RWPE2 (cell line): Measurements from ENCODE around the gene ESR2.

Experiments used
- ATAC-seq: fragments of 200-7000 bp; cut with Tn5 transposase; 3 replicates; pipeline ENCODE4 v1.9.1; 2021; ENCODE audit warnings: low read depth
- DNase-seq: peaks from one replicate; pipeline ENCODE4 v3.0.0-alpha.2; 2020; ENCODE audit warnings: low spot score
- H3K27ac ChIP-seq: fragments of 450-650 bp; 2 replicates; pipeline ENCODE4 v1.5.1; 2017; ENCODE audit warnings: mild to moderate bottlenecking; ENCODE audit not compliant: poor library complexity, severe bottlenecking
- H3K27me3 ChIP-seq: fragments of 250-450 bp; sonication (Bioruptor Pico); 2 replicates; pipeline ENCODE4 v1.5.1; 2021; ENCODE audit warnings: mild to moderate bottlenecking, moderate library complexity; ENCODE audit not compliant: insufficient read depth, poor library complexity, severe bottlenecking
- H3K36me3 ChIP-seq: fragments of 250-450 bp; sonication (Bioruptor Pico); 2 replicates; pipeline ENCODE4 v1.5.1; 2020; ENCODE audit warnings: low read depth, mild to moderate bottlenecking, moderate library complexity
- H3K4me1 ChIP-seq: fragments of 250-450 bp; sonication (Bioruptor Pico); 2 replicates; pipeline ENCODE4 v1.5.1; 2021; ENCODE audit warnings: mild to moderate bottlenecking, moderate library complexity; ENCODE audit not compliant: insufficient read depth, poor library complexity, severe bottlenecking
- H3K4me3 ChIP-seq: fragments of 250-450 bp; sonication (Bioruptor Pico); 2 replicates; pipeline ENCODE4 v1.5.1; 2021; ENCODE audit warnings: mild to moderate bottlenecking, moderate library complexity; ENCODE audit not compliant: severe bottlenecking
- H3K9me3 ChIP-seq: fragments of 250-450 bp; sonication (Bioruptor Pico); 2 replicates; pipeline ENCODE4 v1.5.1; 2021; ENCODE audit warnings: mild to moderate bottlenecking, moderate library complexity; ENCODE audit not compliant: severe bottlenecking
- CTCF ChIP-seq: fragments of 450-650 bp; IDR thresholded peaks from one replicate; pipeline ENCODE4 v1.5.1; 2017; ENCODE audit warnings: mild to moderate bottlenecking, moderate library complexity; ENCODE audit not compliant: poor library complexity, severe bottlenecking

Gene ESR2

DNA sequence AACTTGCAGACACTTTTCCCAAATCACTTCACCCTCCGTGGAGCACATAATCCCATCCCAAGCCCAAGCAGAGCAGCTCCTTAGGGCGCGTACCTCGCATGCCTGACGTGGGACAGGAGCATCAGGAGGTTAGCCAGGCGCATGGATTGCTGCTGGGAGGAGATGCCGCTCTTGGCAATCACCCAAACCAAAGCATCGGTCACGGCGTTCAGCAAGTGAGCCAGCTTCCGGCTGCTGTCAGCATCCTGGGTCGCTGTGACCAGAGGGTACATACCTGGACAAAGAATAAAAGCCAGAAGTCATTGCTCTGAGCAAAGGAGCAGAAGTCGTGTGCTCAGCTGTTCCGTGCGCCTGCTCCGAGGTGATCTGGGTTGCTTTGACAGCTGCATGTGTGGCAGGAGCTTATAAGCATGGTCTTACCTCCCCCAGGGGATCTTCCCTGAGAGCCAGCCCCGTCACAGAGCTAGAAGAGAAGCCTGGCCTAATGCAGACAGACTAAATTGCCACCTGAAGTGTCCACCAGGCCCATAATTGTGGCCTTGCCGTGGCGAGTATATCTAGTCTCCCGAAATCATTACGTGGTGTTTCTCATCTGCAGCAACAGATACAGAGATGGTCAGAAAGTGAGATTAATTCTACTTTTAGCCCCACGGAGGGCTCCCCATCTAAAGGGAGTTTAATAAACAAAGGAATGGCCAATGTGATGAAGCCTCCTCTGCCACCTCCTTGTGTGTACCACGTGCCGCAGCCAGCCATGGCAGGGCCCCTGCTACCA, 59.1 kb downstream of the ESR2 start:
- no peak overlapping the region for H3K4me3 ChIP-seq
- no peak overlapping the region for H3K27ac ChIP-seq
- no peaks in the 10 kb centered on the region for H3K4me1 ChIP-seq
- H3K36me3 ChIP-seq = no peaks in the 10 kb centered on the region
- no peaks in the 10 kb centered on the region for H3K9me3 ChIP-seq
- TF ChIP-seq CTCF = no peak
- no peaks in the 10 kb centered on the region for H3K27me3 ChIP-seq
- DNase-seq (no peak), ATAC-seq (peak; percentile 55)

DNA sequence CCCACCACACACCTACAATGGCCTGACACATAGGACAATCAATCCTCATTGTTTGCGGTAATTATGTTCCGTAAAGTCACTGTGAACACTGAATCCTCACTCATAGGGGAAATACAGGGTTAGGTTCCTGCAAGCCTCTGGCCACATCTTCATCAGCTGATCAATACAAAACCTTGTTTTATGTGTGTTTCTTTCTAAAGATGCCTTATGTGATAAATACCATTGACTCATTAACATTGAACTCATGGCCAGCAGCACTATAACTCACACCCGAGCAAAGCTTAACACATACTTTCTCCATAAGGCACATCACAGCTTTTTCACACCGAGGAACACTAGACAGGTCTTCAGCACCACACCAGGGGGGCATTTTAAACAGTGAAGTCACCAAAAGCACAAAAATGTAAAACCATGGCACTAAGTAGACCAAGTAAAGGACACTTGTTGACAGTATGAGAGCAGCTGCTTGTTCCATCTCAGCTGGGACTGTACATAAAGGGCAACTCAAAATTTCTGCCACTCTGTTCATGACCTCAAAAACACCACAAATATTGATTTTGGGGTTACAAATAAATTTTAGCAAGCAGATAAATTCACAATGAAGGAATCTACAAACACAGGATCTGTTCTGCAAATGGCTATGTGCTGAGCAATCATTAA, 60.5 kb downstream of the ESR2 start:
- Histone ChIP-seq H3K36me3 (no peaks in the 10 kb centered on the region; the same call in 1 of the 2 replicates), H3K4me3 (no peak overlapping the region), H3K9me3 (no peaks in the 10 kb centered on the region), H3K27ac (no peak overlapping the region), H3K4me1 (no peaks in the 10 kb centered on the region), H3K27me3 (no peaks in the 10 kb centered on the region)
- TF ChIP-seq CTCF = no peak
- DNase-seq (no peak), ATAC-seq (no peak)

- no peak for TF ChIP-seq CTCF
- ATAC-seq = no peak
- Histone ChIP-seq H3K36me3 (peaks cover 5% of the 10 kb centered on the region), H3K27ac (no peak overlapping the region), H3K4me1 (no peaks in the 10 kb centered on the region), H3K27me3 (no peaks in the 10 kb centered on the region), H3K4me3 (no peak overlapping the region), H3K9me3 (no peaks in the 10 kb centered on the region)
- no peak for DNase-seq
These were observed 61.2 kb downstream of the ESR2 start for GRCh38 chr14:64232944-64233343.

DNA sequence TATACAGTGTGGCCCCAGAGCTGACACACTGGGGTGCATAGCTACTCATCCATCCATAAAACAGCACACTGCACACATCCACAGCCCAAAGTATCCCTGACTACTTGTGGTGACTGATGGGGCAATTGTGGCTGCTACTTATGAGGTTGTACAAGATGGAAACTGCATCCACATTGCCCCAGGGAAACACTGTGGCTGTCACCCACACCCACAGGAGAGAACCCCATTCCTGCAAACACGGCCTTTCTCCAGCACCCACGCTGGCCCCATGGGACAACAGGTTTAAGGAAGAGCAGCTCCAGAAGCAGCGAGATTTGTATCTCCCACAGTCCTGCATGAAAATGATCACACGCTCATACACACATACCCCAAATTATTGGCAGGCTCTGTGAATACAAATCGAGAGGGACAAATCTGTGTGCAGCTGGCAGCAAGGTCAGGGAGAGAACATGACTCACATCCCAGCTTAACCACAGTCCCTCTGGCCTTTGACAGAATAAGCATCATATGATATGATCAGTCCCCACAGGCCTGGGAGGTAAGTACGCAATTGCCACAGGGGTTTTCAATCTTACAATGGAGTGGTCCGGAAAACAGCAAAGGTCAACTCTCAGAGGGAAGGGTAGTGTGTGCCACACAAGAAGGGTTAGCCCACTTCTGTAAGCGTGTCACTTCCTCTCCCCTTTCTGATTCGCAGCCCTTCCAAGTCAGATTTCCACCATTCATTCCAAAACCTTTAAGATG, 61.9 kb downstream of the ESR2 start:
- Histone ChIP-seq H3K36me3 (peaks cover 9% of the 10 kb centered on the region), H3K4me3 (no peak overlapping the region), H3K9me3 (no peaks in the 10 kb centered on the region), H3K4me1 (no peaks in the 10 kb centered on the region), H3K27ac (no peak overlapping the region), H3K27me3 (no peaks in the 10 kb centered on the region)
- ATAC-seq = peak; percentile 20; the same call in 2 of the 3 replicates
- no peak for DNase-seq
- TF ChIP-seq CTCF = no peak
